GM19468 (cell line): ENCODE measurements around the gene SDCCAG8.

Experiments
- ATAC-seq: cut with Tn5 transposase; IDR thresholded peaks from one replicate; pipeline ENCODE4 v1.9.1; 2021; ENCODE audit warnings: mild to moderate bottlenecking, moderate library complexity, moderate number of reproducible peaks; ENCODE audit not compliant: unreplicated experiment; ENCODE audit errors: extremely low read depth

Gene SDCCAG8

DNA sequence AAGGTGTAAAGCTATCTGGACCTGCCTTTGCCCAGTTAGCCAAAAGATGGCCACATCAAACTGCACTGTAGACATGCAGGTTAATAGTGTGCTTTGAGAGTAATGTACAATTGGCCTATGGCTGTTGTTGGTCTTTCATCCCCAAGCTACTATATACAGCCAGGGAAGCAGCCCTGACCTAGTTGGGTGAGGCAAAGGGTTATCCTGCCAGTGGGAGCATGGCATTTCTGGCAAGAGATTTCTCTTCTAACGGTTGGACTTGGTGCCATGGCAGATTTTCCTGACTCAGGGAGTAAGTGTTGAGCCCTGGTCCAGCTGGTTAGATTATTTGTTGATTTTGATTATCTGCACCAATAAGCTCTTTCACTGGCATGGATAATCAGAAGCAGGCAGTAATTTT, 119.8 kb downstream of the SDCCAG8 start:
- no peak for ATAC-seq

DNA sequence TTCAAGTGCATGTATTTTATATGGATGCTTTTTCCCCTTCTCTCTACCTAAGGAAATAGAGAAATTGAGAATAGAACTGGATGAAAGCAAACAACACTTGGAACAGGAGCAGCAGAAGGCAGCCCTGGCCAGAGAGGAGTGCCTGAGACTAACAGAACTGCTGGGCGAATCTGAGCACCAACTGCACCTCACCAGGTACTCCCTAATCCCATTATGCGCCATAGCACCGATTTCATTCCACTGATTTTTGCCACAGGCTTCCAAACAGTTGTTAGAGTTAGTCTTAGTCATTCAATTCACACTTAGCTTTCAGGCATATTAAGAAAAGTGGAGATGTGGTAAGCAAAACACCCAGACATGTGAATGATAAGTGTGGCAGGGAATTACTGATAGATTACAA, 122.8 kb downstream of the SDCCAG8 start:
- no peak for ATAC-seq

DNA sequence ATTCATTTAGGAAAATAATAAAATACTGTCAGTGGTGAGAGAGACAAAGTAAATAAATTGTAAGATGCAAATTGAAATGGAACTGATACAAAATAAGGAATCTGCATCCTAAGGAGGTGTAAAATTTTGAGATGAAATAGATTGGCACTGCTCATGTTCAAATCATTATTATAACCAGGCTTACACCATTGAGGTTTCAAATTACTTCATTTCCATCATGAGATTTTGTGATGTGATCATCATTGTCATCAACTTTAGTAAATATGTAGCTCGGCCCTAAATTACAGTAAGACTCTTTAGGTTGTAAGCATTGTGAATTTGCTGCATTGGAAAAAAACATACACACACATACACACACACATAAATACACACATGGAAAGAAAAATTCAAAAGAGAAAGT, 123.4 kb downstream of the SDCCAG8 start:
- ATAC-seq: no peak

DNA sequence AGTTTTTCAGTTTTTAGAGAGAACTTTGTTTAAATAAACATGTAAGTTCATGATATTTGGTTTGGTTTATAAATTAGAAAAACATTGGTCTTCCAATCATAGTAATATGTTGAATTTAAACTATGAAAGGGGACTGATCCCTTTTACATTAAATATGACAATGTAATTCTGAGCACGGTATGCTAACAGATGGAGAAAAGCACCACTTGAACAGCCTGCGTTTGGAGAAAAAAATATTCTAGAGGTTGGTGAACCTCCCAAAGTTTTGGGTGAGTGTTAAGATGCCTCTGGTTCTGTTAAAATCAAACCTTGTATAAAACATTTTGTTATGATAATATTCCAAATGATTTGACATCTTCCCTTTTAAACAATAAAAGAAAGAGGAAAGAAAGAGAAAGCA, 123.9 kb downstream of the SDCCAG8 start:
- no peak for ATAC-seq

DNA sequence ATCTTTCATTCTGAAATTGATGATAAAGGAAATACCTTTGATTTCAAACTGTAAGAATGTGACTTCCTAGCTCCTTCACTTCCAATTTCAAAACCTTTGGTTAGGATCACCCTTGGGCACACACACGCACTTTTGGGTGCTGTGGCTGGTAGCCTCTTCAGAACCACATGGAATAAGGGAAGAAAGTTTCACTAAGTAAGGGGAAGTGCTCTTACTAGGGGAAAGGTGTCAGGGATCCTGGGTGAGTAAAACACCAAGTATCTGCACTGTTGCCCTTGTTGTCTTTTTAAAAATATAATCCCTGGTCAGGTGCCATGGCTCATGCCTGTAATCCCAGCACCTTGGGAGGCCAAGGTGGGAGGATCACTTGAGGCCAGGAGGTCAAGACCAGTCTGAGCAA, 132.4 kb downstream of the SDCCAG8 start:
- no peak for ATAC-seq

DNA sequence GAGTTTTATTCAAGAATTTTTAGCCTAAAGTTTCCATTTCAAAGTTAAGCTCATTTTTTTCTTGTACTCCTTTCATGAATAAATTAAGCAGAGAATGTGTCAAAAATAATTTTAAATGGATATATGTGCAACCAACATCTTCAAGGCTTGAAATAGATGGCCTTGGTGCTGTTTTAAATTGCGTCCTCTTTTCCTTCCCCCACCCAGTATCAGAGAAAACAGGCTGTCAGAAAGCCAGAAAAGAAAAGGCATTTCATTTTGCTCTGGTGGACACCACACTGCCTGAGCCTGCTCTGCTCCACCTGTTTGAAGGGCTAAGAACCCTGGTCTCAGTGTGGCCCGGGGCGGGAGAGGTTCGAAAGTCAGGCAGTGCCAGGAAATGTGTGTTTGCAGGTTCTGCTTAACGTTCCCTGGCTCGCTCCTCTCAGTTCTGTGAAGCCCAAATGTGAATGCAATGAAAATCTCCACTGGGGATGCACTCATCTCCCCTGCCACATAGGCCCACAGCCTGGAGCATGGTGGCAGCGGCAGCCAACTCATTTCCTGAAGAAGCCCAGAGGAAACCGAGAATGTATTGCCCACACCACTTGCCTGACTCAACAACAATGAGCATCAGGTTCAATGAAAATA, 134.4 kb downstream of the SDCCAG8 start:
- no peak for ATAC-seq

DNA sequence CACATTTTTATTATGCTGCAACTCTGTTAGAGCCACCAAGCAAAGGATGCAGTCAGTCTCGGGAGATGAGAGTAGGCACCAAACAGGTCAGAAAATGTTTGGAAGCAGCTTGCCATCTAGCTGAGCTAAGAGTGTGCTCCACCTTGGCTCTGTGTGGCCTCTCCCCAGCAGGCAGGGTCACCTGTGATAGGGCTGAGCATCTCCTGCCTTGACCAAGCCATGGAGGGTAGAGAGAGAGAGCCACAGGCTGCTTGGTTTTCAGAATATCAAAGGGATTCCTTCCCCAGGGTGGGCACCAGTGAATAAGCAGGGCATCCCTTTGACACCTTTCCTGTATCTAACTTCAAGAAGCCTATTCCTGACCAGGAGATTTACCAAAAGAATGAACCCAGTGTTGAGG, 135.5 kb downstream of the SDCCAG8 start:
- no peak for ATAC-seq

DNA sequence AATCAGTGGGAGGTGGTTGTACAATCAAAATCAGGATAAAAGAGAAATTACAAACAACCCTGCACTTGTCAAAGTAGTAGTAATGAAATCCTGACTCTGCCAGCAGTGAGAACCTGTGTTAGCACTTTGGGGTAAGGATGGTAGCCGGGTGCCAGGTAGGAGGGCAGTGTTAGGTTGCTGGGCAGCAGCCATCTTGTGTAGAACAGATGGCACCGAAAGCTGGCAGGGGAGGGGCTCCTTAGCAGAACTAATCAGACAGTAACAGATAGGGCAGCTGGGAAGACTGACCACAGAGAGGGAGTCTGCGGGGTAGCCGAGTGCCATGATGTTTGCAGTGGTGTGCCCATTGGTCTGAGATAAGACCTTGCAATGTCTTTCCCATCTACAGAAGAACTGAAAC, 137.3 kb downstream of the SDCCAG8 start:
- ATAC-seq: no peak

DNA sequence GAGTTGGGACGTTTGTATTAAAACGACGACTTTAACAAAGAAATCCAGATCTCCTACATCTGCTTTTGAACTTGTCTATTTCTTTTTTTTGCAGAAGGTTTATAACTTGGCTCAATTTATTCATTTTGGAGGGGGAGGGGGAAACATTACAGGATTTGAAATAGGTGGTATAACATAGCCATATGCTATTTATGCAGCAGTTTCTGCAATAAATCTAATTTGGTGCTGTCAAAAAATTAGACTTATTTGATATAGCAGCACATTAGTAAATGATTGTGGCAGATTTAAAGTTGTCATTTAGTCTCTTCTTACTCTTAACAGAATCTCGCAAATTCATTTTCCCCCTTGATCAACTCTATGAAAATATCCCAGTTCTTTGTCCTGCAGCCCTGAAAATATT, 138.2 kb downstream of the SDCCAG8 start:
- ATAC-seq: no peak

DNA sequence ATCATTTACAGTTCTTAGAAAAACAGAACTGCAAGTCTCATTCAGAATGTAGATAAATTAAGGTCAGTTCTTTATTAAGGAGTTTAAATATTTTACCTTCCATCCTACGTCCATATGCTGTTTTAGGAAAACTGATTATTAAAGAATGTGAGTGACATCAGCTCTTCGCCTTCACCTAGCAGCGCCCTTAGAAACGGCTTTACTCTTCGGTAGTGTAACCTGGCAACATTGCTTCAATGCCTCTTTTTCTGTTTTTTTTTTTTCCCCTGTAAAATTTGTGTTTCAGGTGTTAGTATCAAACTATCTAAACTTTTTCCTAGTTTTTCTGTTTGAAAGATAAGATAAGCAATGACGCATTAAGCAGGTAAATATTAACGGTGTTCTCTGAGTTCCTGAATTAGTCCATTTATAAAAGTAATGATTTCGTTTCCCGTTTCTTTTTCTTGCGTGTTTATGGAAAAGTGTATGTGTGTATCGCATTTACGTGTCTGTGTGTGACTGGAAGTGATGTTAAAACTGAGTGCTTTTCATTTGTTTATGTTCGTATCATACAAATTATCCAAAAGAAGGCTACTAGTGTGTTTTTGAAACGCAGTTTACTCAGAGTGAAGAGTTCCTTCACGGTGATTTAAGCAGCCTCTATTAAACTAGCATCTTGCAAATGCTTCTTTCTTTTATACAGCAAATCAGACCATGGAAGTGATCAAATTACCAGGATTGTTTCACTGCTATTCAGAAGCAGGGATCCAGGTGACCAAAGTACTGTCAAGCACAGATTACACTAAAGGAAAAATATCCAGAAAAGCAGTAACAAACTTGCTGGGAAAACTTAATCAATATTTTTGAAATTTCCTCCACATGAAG, 139.0 kb downstream of the SDCCAG8 start:
- no peak for ATAC-seq

DNA sequence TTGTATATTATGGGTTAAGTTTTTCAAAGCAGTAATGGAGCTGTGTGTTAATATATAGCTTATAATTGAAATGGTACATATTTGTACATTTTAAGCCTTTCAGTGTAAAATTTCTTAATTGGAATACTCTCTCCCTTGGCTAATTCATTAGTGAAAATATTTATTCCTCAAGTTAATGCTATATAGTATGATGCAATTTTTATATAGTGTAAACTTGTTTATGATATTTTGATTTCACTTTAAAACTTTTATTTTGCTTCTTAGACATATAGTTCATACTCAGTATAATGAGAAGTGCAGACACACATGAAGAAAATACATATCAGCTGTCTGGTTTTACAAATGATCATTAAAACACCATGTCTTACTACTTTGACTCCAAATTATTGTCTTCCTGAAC, 140.6 kb downstream of the SDCCAG8 start:
- no peak for ATAC-seq

DNA sequence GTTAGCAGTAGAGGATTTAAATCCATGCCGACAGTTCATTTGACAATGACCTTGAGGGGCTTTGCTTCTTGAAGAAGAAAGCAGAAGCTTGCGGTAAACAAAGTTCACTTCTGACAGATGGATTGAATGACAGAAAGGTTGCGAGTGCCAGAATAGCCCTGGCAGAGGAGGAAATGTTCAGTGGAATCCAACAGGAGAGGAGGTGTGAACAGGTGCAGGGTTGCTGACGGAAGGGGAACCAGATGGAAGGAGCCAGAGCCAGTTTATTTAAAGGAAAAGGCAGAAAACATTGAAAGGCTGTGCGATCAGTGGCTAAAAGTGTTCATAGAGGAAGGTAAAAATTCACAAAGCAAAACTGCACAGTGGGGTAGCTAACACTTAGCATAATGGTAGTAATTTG, 141.0 kb downstream of the SDCCAG8 start:
- no peak for ATAC-seq

DNA sequence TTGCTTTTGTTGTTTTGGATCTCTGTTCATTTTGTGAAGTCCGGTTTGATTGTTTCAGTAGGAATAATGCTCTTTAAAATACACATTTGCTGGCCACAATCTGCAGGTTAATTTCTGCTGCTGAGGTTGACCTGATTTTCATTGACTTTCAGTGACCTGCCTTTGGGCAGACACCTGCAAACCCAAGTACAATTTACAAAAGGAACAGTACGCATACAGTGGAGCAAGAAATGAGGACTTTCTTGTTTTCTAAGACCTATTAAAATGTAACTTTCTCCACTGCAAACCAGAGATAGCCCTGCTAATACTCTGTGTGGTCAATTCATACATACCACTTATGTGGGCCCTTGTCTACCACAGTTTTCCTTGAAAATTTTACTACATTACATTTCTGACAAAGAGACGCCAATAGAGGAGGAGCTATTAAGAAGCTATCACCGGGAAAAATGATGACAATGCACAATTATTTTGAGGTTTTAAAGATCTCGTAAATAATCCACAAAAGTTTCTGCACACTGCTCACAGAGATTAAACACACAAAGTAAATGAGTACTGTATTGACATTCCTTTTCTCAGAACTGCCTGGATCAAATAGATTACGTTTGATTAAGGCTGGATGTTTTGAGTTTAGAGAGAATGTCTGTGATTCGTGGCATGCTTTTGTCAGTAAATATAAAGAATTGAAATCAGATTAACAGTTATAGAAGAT, 141.9 kb downstream of the SDCCAG8 start:
- ATAC-seq: no peak

DNA sequence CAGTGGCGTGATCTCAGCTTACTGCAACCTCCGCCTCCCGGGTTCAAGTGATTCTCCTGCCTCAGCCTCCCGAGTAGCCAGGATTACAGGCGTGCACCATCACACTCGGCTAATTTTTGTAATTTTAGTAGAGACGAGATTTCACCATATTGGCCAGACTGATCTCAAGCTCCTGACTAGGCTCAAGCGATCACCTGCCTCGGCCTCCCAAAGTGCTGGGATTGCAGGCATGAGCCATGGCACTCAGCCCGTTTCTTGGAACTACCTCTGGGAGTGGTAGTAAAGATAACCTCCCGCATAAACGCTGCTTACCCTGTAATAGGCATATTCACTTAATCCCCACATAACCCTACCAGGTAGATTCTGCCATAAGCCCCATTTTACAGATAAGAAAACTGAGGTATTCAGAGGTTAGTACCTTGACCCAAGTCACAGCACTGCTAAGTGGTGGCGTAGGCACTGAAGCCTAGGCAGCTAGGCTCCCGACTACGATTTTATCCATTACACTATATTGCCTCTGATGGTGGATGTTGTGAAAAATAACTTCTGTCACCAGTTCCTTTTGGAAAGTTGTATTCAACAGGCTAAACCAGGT, 143.8 kb downstream of the SDCCAG8 start:
- ATAC-seq: no peak

DNA sequence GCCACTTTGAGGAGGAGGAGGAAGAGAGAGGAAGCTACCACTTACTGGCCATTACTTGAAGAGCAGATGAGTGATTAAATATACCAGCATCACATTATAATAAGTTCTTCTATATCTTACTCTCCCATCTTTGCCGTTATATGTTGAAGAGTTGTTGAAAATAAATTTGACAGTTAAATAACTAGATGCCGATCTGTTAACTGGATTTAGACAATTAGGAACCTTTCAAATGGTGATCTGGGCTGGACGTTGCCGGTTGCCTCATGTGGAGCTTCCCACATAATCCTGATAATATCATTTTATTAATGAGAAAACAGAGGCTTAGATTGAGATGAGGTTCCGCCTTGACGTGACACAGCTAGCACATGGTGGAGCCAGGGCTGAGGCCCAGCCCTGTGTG, 147.0 kb downstream of the SDCCAG8 start:
- ATAC-seq: no peak

DNA sequence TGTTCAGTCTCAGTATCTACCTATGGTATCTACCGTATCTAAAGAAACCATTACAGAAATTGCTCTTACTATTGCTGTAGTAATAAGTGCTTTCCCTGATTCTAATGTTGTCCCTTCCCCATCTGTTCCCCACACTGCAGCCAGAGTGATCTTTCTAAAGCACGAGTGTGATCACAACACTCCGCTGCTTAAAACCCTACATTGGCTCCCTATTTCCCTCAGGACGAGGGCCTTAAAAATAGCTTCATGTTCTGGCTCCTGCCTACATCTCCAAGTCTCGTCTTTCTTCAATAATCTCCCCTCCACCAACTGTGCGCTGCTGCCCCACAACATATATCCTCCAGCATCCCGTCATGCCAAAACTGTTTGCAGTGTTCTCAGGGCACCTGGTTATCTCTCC, 150.6 kb downstream of the SDCCAG8 start:
- no peak for ATAC-seq

DNA sequence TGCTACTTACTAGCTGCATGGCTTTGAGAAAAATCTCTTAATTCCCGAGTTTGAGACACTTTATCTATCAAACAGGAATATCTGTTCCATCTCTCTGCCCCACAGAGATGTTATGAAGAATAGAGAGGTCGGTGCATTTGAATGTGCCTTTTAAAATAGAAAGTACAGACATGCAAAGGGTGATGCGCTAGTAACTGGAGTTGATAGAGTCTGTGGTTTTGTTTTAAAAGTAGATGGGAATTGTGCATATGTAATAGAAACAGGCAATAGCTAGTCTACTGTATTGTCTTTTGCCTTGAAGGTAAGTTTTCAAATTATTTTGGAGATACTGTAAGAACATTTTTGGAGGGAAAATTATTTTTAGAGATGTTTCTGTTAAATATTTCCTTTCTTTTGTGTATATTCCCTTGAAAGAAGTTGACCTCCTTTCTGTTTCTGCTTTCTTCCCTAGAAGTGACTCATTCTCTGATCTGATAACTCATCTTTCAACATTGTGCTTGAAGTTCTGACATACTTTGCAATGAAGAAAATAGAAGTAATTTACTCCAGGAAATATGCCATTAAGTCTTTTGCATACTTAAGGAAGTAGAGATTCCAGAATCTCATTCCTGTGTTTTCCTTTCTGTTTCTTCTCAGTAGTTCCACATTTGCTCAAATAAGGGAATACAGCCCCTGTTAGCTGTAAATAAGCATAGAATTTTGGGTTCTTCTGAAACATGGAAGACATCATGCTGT, 151.6 kb downstream of the SDCCAG8 start:
- no peak for ATAC-seq

DNA sequence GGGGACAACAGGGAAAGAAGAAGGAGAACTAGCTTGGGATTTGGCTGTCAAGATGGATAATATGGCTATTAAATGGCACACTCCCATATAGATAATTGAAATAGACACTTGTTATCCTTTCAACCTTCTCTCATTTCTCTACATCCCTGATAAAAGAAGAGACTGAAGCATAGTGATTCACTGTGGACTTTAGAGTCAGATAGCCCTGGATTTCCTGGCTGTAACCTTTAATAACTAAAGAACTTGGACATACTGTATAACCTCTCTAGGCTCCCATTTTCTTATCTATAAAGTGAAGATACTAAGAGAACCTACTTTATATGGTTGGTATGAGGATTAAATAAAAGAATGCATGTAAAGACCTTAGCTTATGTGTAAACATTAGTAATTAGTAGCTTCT, 152.6 kb downstream of the SDCCAG8 start:
- ATAC-seq: no peak

DNA sequence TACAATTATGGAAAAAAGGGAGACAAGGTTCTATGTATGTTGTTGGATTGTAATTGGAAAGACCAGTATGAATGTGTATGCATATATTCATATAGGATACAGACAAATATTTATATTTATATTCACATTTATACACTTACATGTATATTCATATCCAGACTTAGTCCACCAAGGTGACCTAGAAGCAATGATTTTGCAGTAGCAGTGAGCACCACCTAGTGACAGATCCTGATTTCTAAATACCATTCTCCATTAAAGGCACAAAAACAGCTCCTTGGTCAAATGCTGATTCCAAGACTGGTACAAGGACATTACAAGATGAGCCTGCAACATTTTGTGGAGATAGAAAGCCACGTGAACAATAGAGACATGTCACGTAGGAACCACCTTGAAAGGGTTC, 153.4 kb downstream of the SDCCAG8 start:
- ATAC-seq: no peak

DNA sequence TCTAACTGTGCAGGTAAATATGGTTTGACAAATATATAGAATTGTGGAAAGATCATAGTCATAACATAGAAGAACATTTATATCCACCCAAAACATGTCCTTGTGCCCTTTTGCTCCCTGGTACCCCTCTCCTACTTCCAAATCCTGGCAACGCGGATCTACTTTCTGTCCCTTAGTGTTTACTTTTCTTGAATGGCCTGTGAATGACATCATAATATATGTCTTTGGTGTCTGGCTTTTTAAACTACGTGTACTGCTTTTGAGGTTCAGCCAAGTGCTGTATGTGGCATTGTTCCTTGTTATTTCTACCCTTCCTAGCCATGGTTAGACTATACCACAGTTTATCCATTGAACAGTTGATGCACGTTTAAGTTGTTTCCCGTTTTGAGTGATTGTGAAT, 155.6 kb downstream of the SDCCAG8 start:
- ATAC-seq: no peak
